OCI-M2 (cell line): ENCODE data around the gene PTPN14.
"Not testable (repeated sequence)": the region's sequence is repeated elsewhere in the genome, so short reads cannot be mapped to it uniquely, and the experiment has no call there.

Experiments
- DNase-seq: peaks from one replicate; lab custom pipeline; 2025; ENCODE audit not compliant: unreplicated experiment; lab: John Stamatoyannopoulos, UW

The PTPN14 gene

GRCh38 chr1:214404154-214404553 lies 147.2 kb downstream of the PTPN14 start:
- DNase-seq = no peak

- no peak for DNase-seq
These were observed 148.0 kb downstream of the PTPN14 start for GRCh38 chr1:214403431-214403830.

GRCh38 chr1:214402613-214403083 lies 148.8 kb downstream of the PTPN14 start:
- no peak for DNase-seq

- DNase-seq = no peak
These were observed 149.7 kb downstream of the PTPN14 start for GRCh38 chr1:214401666-214402065.

- no peak for DNase-seq
These were observed 151.3 kb downstream of the PTPN14 start for GRCh38 chr1:214400131-214400530.

GRCh38 chr1:214398490-214398889 lies 152.9 kb downstream of the PTPN14 start:
- DNase-seq = no peak

GRCh38 chr1:214397497-214397896 lies 153.9 kb downstream of the PTPN14 start:
- DNase-seq = no peak

GRCh38 chr1:214396330-214396729 lies 155.1 kb downstream of the PTPN14 start:
- DNase-seq = no peak

- DNase-seq = not testable (repeated sequence)
These were observed 156.8 kb downstream of the PTPN14 start for GRCh38 chr1:214394569-214394968.

GRCh38 chr1:214393086-214393485 lies 158.3 kb downstream of the PTPN14 start:
- DNase-seq = no peak

GRCh38 chr1:214391873-214392645 lies 159.3 kb downstream of the PTPN14 start:
- no peak for DNase-seq

- DNase-seq = no peak
These were observed 161.7 kb downstream of the PTPN14 start for GRCh38 chr1:214389734-214390133.

GRCh38 chr1:214386747-214387146 lies 164.7 kb downstream of the PTPN14 start:
- DNase-seq = no peak

- DNase-seq = no peak
These were observed 165.1 kb downstream of the PTPN14 start for GRCh38 chr1:214386333-214386732.

- no peak for DNase-seq
These were observed 166.0 kb downstream of the PTPN14 start for GRCh38 chr1:214385428-214385827.

GRCh38 chr1:214384373-214385079 lies 166.9 kb downstream of the PTPN14 start:
- DNase-seq = no peak

GRCh38 chr1:214383381-214384372 lies 167.7 kb downstream of the PTPN14 start:
- DNase-seq = no peak

- no peak for DNase-seq
These were observed 170.3 kb downstream of the PTPN14 start for GRCh38 chr1:214380986-214381695.

- DNase-seq = no peak
These were observed 171.0 kb downstream of the PTPN14 start for GRCh38 chr1:214380396-214380795.

GRCh38 chr1:214379236-214379970 lies 172.0 kb downstream of the PTPN14 start:
- DNase-seq = no peak
